CD4-positive, alpha-beta T cell (primary cell): ENCODE results near the gene SYNGR1. TPM values are rescaled to one million over a fixed set of nuclear protein-coding genes. Genes with fewer than 3 reads are reported as not detected.

Experiments used
- ATAC-seq: fragments of 200-7000 bp; cut with Tn5 transposase; one replicate; pipeline ENCODE4 v1.10.0; 2022; ENCODE audit warnings: mild to moderate bottlenecking; ENCODE audit not compliant: poor library complexity
- CTCF ChIA-PET: fragments of 350-600 bp; sonication (Branson Sonifier 250); formaldehyde crosslinking; loops from one replicate; lab custom pipeline; 2021; ENCODE audit warnings: antibody characterized with exemption, inconsistent platforms; lab: Charles Lee
- POLR2A ChIA-PET: fragments of 350-600 bp; sonication (Branson Sonifier 250); formaldehyde crosslinking; loops from one replicate; lab custom pipeline; 2021; ENCODE audit warnings: antibody characterized with exemption, inconsistent platforms; lab: Charles Lee
- DNase-seq, 14 experiments: peaks; one replicate each; pipeline ENCODE4 v3.0.0-alpha.2; 2013 to 2020; ENCODE audit warnings: mixed read lengths in 2 of 14
- H3K27ac ChIP-seq, 2 donors: one replicate each; pipeline versions ENCODE4 v1.5.1 to v1.7.0; 2013; ENCODE audit warnings: low read length in 2 of 2, low read depth in 1 of 2, mild to moderate bottlenecking in 1 of 2
- H3K27me3 ChIP-seq, 2 experiments: 1 replicate in 1 of 2; 2 replicates in 1 of 2; pipeline versions ENCODE4 v1.6.1 to v1.7.0; 2013; ENCODE audit warnings: low read length in 2 of 2, control low read depth in 1 of 2, mild to moderate bottlenecking in 1 of 2, moderate library complexity in 1 of 2; ENCODE audit not compliant: insufficient read depth in 2 of 2, control insufficient read depth in 1 of 2
- H3K36me3 ChIP-seq: one replicate; pipeline ENCODE4 v1.6.1; 2013; ENCODE audit warnings: low read length, control low read depth; ENCODE audit not compliant: insufficient read depth
- H3K4me1 ChIP-seq: one replicate; pipeline ENCODE4 v1.6.1; 2013; ENCODE audit warnings: low read length, control low read depth; ENCODE audit not compliant: insufficient read depth
- H3K4me3 ChIP-seq: one replicate; pipeline ENCODE4 v1.5.1; 2013; ENCODE audit warnings: mild to moderate bottlenecking, low read length, moderate library complexity
- H3K9me3 ChIP-seq, 2 experiments: 1 replicate in 1 of 2; 2 replicates in 1 of 2; pipeline versions ENCODE4 v1.6.1 to v1.7.0; 2013; ENCODE audit warnings: low read length in 2 of 2, mild to moderate bottlenecking in 2 of 2, control low read depth in 1 of 2, moderate library complexity in 1 of 2; ENCODE audit not compliant: control insufficient read depth in 1 of 2, insufficient read depth in 1 of 2
- H3K27ac Mint-ChIP-seq: one replicate; pipeline ENCODE4 v1.8.0; 2020; ENCODE audit warnings: mixed read lengths
- H3K27me3 Mint-ChIP-seq: one replicate; pipeline ENCODE4 v1.8.0; 2021; ENCODE audit warnings: mixed read lengths
- H3K36me3 Mint-ChIP-seq: one replicate; pipeline ENCODE4 v1.8.0; 2021; ENCODE audit warnings: low read depth, mixed read lengths
- H3K4me1 Mint-ChIP-seq: one replicate; pipeline ENCODE4 v1.8.0; 2021; ENCODE audit warnings: low read depth, mixed read lengths
- H3K4me3 Mint-ChIP-seq: one replicate; pipeline ENCODE4 v1.8.0; 2020; ENCODE audit warnings: mild to moderate bottlenecking, mixed read lengths
- H3K9me3 Mint-ChIP-seq: one replicate; pipeline ENCODE4 v1.8.0; 2020; ENCODE audit warnings: mixed read lengths
- CTCF ChIP-seq: fragments of 200-600 bp; IDR thresholded peaks from one replicate; pipeline ENCODE4 v1.8.0; 2022; ENCODE audit warnings: antibody characterized with exemption, mild to moderate bottlenecking
- intact Hi-C, 2 experiments: fragments of 100-400 bp; cut with DNase I in 1 of 2; cut with micrococcal nuclease in 1 of 2; formaldehyde crosslinking; loops; one replicate each; pipeline versions ENCODE4 v1.15.1 to v1.9.0; 2023 to 2025; cut with DNase I, micrococcal nuclease
- total RNA-seq, 174 experiments: library from RNA in 2 of 174; stranded (reverse) in 2 of 174; gene quantifications; one replicate each; pipeline ENCODE4 v1.2.3 and lab custom pipeline; 2021 to 2026

The SYNGR1 gene
- total RNA-seq, 2 experiments from 2014 or later = 0.44 to 0.59 TPM

- Histone ChIP-seq H3K9me3 (no peaks in the 10 kb centered on the region), H3K4me3 (no peak overlapping the region), H3K4me1 (no peaks in the 10 kb centered on the region), H3K27me3 (no peaks in the 10 kb centered on the region), H3K36me3 (no peaks in the 10 kb centered on the region), H3K27ac (no peak overlapping the region)
- no peak for ATAC-seq
- intact Hi-C loops = no loop called here
- ChIA-PET CTCF (no interaction called here), POLR2A (no interaction called here)
- no peak overlapping the region for H3K27ac Mint-ChIP-seq
- H3K9me3 Mint-ChIP-seq = no peaks in the 10 kb centered on the region
- no peak for TF ChIP-seq CTCF
- H3K36me3 Mint-ChIP-seq = no peaks in the 10 kb centered on the region
- H3K4me1 Mint-ChIP-seq = no peaks in the 10 kb centered on the region
- no peak for DNase-seq
- no peak overlapping the region for H3K4me3 Mint-ChIP-seq
- no peaks in the 10 kb centered on the region for H3K27me3 Mint-ChIP-seq
Measured at GRCh38 chr22:39359659-39360195, 9.9 kb downstream of the SYNGR1 start.

- no peak for TF ChIP-seq CTCF
- Mint-ChIP-seq H3K36me3 (no peaks in the 10 kb centered on the region), H3K4me1 (no peaks in the 10 kb centered on the region), H3K9me3 (no peaks in the 10 kb centered on the region), H3K27me3 (no peaks in the 10 kb centered on the region), H3K27ac (no peak overlapping the region), H3K4me3 (no peak overlapping the region)
- POLR2A ChIA-PET = no interaction called here
- Histone ChIP-seq H3K4me3 (no peak overlapping the region), H3K4me1 (no peaks in the 10 kb centered on the region), H3K27me3 (no peaks in the 10 kb centered on the region), H3K9me3 (no peaks in the 10 kb centered on the region), H3K36me3 (no peaks in the 10 kb centered on the region), H3K27ac (no peak overlapping the region)
- intact Hi-C loops = no loop called here
- CTCF ChIA-PET = no interaction called here
- DNase-seq = no peak
- ATAC-seq = no peak
Measured at GRCh38 chr22:39360242-39360641, 10.5 kb downstream of the SYNGR1 start.

GRCh38 chr22:39360674-39361413 is 11.1 kb downstream of the SYNGR1 start:
- Mint-ChIP-seq H3K9me3 (no peaks in the 10 kb centered on the region), H3K27ac (no peak overlapping the region), H3K4me3 (no peak overlapping the region), H3K36me3 (no peaks in the 10 kb centered on the region), H3K27me3 (no peaks in the 10 kb centered on the region), H3K4me1 (no peaks in the 10 kb centered on the region)
- Histone ChIP-seq H3K36me3 (no peaks in the 10 kb centered on the region), H3K4me1 (no peaks in the 10 kb centered on the region), H3K27me3 (no peaks in the 10 kb centered on the region), H3K9me3 (no peaks in the 10 kb centered on the region), H3K4me3 (no peak overlapping the region), H3K27ac (no peak overlapping the region)
- ATAC-seq = no peak
- no peak for TF ChIP-seq CTCF
- POLR2A ChIA-PET = interaction anchor here (0.6 kb wide), 1 partner anchor 166 kb away, joined by 4 read pairs; no protein-coding TSS in a partner anchor
- DNase-seq = no peak
- intact Hi-C loops = no loop called here
- CTCF ChIA-PET = no interaction called here
